Erythroblast (primary cell): Measurements from ENCODE around the gene CDHR3.

Experiments used
- GATA1 ChIP-seq: IDR thresholded peaks from 2 replicates; pipeline ENCODE4 v1.6.1; 2011; ENCODE audit warnings: low read depth, mild to moderate bottlenecking, control low read depth, low read length, moderate library complexity
- POLR2A ChIP-seq: IDR thresholded peaks from 2 replicates; pipeline ENCODE4 v1.6.1; 2011; ENCODE audit warnings: mild to moderate bottlenecking, low read length

GRCh38 chr7:106060394-106060920 lies 97.4 kb downstream of the CDHR3 start:
- no peak for TF ChIP-seq POLR2A
- no peak for TF ChIP-seq GATA1
